CD1c-positive myeloid dendritic cell (primary cell): ENCODE measurements around the gene NAV1.
A peak's percentile ranks its signal among the peaks of the same experiment; 100 is the strongest.

Experiments used
- DNase-seq: peaks from one replicate; pipeline ENCODE4 v3.0.0-alpha.2; 2016; ENCODE audit errors: extremely low spot score

Gene NAV1

DNA sequence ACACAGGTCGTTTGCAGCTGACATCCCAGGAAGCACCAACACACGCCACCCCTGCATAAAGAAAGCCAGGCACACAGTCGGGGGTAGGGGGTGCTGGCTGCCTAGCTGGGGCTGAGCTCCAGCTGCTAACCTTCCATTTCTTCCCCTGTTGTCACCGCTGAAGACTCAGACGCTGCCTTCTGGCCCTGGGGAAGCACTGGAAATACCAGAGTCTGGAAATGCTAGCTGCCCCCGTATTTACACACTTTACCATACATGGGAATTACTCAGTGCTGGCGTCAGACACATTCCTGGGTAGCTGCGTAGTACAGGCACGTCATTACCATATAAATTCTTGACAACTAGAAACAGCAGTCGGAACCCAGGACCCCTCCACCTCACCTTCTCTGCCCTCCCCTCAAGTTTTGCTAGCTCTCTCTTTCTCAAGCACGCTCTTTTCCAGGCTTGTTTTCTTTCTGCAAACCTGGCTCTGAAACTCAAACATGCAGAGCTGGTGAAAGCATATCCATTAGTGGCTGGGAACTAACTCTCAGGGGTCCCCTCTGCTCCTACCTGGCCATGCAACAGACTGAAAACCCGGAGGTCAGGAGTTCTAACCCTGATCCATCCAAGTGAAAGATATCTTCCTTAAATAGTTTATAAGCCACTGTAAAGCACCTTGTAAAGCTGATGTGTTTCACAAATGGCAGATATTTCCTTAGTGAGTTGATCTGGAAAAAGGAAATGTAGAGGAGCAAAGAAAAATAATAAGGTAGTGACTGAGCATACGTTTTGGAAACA, 35.3 kb upstream of the NAV1 start:
- DNase-seq: no peak

DNA sequence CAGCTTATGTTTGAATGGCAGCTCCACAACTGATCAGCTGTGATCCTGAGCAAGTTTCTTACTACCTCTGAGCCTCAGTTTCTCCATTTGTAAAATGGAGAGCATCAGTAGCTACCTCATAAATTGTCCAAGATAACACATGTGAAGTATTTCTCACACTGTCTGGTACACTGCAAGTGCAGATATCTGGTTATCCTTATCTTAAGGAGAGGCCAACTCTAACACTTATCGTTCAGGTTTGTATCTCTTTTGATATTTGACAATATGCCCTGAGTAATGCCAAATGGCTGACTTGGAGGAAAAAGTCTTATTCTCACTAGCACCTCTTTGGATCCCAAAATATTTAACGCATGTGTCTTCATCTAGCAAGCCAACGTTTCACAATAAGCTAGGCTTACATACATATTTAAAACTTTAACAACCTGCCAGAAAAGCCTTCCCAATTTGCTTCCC, 34.7 kb upstream of the NAV1 start:
- DNase-seq: no peak

DNA sequence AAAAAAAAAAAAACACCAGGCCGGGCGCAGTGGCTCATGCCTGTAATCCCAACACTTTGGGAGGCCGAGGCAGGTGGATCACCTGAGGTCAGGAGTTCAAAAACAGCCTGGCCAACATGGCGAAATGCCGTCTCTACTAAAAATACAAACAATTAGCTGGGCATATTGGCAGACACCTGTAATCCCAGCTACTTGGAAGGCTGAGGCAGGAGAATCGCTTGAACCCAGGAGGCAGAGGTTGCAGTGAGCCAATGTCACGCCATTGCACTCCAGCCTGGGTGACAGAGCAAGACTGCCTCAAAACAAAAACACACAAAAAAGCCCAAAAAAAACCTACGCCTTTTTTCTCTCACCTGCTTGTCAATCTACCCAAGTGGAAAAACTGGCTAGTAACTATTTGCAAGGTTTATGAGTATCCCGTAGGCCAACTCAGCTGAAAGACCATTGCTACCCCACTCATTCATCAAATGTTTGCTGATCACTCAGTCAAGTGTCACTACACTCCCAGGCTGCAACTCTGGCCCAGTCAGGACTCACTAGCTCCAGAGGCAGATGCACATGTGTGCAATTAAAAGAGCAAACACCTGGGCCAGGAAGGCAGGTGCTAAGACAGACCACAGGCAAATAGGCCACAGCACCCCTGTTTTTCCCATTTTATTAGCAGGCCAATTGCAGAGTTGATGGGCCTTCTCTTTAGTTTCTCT, 34.0 kb upstream of the NAV1 start:
- no peak for DNase-seq

GRCh38 chr1:201505503-201505890, 33.4 kb upstream of the NAV1 start:
- peak; percentile 48 for DNase-seq

DNA sequence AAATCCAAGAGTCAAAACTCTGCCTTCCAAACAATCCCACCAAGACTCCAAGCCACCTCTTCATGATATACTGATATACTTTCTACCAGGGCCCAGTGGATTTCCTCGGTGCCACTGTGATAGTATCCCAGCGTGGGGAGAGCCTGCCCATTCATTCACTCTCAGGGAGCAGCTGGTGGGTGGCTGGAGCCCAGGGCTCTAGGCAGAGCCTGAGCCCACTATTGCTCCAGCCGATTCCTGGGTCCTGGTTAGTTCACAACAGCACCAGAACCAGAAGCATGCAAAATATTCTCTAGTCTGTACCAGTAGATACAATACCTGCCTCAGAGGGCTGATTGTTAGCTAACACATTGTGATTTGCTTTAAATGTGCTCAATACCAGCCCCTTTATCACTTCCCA, 32.8 kb upstream of the NAV1 start:
- DNase-seq: no peak

- peak; percentile 91 for DNase-seq
Measured at GRCh38 chr1:201506557-201507359, 32.2 kb upstream of the NAV1 start, which contains the start of gene CSRP1. TSS of gene CSRP1 (minus strand) at chr1:201507123. CDS start at chr1:201496303, 10,820 bp downstream.

DNA sequence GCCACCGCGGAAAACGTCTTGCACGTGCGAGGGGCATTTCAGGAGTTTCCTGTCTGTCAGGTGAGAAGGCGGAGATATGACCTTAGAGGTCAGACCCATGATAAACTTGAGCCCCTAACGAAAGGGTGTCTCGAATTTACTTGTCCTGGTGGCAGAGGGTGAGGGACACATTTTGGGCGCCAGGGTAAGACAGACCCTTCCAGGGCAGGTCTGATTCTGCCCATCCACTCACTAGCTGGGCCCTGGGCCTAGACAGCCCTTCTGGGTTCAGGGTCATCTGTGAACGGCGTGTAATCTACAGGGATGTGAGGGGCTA, 31.6 kb upstream of the NAV1 start:
- DNase-seq: no peak

DNA sequence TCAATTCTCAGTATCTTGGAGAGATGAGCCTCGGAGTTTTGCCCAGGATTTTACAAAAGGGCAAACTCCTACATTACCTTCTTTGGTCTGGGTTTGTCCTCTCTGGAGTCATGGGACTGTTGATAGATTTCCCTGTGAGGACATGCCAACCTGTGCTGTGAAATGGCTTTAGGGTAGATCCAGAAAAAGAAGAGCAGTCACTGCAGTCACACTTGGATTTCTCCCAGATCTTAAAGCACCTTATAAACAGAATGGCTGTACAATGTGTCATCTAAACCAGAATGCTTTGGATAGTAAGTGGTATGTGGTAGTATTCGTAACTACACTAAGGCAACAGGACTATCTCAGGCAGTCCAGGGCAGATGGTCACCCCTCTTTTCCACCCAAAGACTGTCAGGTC, 30.1 kb upstream of the NAV1 start:
- DNase-seq: no peak

- DNase-seq: no peak
Measured at GRCh38 chr1:201509601-201510374, 29.1 kb upstream of the NAV1 start.

DNA sequence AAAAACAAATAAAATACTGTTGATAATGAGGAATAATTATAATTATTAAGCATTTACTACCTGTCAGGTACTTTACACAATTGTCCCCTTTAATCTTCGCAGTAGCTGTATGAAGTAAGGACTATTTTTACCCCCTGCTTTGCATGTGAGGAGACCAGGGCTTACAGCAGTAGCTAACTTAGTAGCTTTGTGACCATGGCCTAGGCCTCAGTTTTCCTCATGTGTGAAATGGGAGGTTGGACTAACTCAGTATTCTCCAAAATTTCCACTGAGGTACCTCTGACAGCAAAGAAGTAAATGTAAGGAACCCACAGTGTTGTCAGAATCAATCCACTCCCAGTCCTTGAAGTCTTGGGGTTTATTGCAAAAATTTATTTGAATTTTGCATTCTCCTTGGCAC, 28.2 kb upstream of the NAV1 start:
- no peak for DNase-seq

- no peak for DNase-seq
Measured at GRCh38 chr1:201511396-201511940, 27.5 kb upstream of the NAV1 start.

- peak; percentile 68 for DNase-seq
Measured at GRCh38 chr1:201511941-201512539, 26.9 kb upstream of the NAV1 start.

DNA sequence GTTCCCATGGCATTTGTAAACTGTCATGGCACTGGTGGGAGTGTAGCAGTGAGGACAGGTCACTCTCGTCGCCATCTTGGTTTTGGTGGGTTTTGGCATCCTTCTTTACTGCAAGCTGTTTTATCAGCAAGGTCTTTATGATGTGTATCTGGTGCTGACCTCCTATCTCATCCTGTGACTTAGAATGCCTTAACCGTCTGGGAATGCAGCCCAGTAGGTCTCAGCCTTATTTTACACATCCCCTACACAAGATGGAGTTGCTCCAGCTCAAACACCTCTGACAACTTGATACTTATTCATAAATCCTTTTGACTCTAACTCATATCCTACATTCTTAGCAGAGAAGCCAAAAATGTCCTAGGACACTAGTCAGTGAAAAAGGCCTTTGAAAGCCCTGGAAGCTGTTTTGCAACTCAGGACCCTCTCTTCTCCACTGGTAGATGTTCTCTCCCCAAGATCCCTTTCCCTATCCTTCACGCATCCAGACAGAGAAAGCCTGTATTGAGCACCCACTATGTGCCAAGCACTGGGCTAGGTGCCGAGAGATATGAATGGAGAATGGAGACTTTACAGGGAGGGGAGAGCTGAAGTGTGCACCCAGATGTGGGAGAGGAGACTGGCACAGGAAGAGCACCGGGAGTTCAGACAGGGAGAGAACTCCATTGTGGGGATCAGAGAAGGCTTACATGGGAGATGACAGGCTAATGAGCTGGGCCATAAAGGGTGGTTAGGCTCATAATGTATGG, 25.3 kb upstream of the NAV1 start:
- no peak for DNase-seq

DNA sequence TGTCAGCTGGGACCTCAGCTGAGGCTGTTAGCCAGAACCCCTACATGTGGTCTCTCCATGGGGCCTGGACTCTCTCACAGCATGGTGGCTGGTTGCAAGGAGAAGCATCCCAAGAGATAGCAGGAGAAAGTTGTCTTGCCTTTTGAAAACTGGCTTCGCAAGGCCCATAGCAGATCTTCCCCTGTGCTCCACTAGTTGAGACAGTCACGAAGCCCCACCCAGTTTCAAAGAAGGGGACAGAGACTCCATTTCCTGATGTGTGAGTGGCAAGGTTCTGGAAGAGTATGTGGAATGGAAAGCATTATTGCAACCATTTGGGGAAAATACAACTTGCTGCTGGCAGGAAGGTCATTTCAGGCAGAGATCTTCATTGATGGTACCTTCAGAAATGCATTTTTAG, 24.5 kb upstream of the NAV1 start:
- no peak for DNase-seq

DNA sequence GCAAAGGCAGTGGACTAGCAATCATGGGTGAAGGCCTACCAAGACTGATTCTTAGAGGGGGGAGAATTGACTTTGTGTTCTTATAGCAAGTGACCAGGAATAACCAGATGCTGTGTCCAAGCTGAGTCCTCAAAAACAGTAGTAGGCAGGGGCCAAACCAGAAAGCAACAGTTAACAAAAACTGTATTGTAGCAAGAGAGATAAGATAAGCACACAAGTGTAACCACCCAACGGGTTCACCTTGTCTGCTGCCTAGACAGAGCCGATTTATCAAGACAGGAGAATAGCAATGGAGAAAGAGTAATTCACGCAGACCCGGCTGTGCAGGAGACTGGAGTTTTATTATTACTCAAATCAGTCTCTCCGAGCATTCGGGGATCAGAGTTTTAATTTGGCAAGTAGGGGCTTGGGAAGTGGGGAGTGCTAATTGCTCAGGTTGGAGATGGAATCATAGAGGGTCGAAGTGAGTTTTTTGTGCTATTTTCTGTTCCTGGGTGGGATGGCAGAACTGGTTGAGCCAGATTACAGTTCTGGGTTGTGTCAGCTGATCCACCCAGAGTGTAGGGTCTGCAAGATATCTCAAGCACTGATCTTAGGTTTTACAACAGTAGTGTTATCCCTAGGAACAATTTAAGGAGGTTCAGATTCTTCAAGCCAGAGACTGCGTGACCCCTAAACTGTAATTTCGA, 23.7 kb upstream of the NAV1 start:
- no peak for DNase-seq

GRCh38 chr1:201515895-201516294, 23.0 kb upstream of the NAV1 start:
- no peak for DNase-seq

GRCh38 chr1:201516511-201517127, 22.3 kb upstream of the NAV1 start:
- no peak for DNase-seq

DNA sequence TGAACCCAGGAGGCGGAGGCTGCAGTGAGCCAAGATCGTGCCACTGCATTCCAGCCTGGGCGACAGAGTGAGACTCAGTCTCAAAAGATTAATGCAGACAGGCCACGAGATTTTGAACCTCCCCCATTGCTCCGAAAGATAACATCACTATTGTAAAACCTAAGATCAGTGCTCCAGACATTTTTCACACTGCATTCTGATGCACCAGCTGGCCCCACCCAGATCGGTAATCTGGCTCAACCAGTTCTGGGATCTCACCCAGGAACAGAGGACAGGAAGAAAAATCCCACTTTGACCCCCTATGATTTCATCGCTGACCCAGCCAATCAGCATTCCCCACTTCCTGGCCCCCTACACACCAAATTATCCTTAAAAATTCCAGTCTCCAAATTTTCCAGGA, 21.3 kb upstream of the NAV1 start:
- DNase-seq: no peak

DNA sequence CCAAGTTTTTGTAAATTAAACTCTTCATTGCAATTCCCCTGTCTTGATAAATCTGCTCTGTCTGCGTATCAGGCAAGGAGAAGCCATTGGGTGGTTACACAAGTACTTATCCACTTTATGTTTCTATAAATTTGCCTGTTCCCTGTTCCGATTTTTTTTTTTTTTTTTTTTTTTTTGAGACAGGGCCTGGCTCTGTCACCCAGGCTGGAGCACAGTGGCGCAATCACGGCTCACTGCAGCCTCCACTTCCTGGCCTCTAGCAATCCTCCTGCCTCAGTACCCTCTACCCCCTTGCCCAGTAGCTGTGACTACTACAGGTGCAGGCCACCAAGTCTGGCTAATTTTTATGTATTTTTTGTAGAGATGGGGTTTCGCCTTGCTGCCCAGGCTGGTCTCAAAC, 20.9 kb upstream of the NAV1 start:
- DNase-seq: no peak
